Lower leg skin (tissue), 4 donors: ENCODE measurements around the gene C3orf70. TPM values are rescaled to one million over a fixed set of nuclear protein-coding genes. Genes with fewer than 3 reads are reported as not detected.

Experiments
- DNase-seq, 2 donors: peaks; one replicate each; pipeline ENCODE4 v3.0.0-alpha.2; 2019; ENCODE audit warnings: low spot score in 2 of 2
- H3K4me3 ChIP-seq: fragments of 200-600 bp; sonication (generic); 2 replicates; pipeline ENCODE4 v1.5.1; 2017; ENCODE audit warnings: mild to moderate bottlenecking, low read depth; ENCODE audit not compliant: poor library complexity, severe bottlenecking
- POLR2A ChIP-seq, 2 donors: fragments of 450-650 bp; IDR thresholded peaks; one replicate each; pipeline ENCODE4 v1.6.1; 2016 to 2017; ENCODE audit warnings: antibody characterized with exemption in 2 of 2, mild to moderate bottlenecking in 1 of 2, moderate library complexity in 1 of 2
- WGBS, 2 donors: methylation state at CpG; one replicate each; pipeline ENCODE4 v1.1.5; 2018; 5-methylcytosine and 5-hydroxymethylcytosine counted together
- intact Hi-C: fragments of 100-400 bp; cut with DNase I; formaldehyde crosslinking; loops from one replicate; pipeline ENCODE4 v1.15.0; 2023; ENCODE audit warnings: low total_unique reads
- total RNA-seq, 4 donors: library from RNA; depleted of rRNA; stranded (reverse); fragments of >200 nt; gene quantifications; one replicate each; pipeline ENCODE4 v1.1.0, GENCODE V29; 2016
- TF ChIP-seq, protein P1 (sequence below), 3 donors: fragments of 450-650 bp; IDR thresholded peaks; one replicate each; pipeline ENCODE4 v1.5.1; 2016; ENCODE audit warnings: antibody characterized with exemption in 3 of 3, mild to moderate bottlenecking in 3 of 3, moderate library complexity in 2 of 3

Gene C3orf70
- total RNA-seq, 4 donors from 2014 or later = 0.84 to 5.5 (median 4.3) TPM

DNA sequence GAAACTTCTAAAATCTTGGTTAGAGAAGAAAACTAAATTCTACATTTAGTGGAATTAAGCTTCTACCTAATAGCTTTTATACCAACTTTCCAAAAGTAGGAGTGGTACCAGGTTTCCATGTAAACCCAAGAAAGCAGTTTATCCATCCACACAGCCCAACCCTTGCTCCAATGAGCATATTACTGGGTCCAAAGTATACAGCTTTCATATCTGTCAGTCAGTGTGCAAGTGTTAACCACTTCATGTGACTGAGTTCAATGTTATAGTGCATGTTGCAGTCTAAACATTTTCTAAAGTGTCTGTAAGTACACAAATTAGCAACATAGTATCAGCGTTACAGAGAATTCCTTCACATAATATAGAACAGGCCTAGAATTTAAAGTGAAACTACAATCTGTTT, 73.2 kb downstream of the C3orf70 start:
- TF ChIP-seq, protein P1, sequence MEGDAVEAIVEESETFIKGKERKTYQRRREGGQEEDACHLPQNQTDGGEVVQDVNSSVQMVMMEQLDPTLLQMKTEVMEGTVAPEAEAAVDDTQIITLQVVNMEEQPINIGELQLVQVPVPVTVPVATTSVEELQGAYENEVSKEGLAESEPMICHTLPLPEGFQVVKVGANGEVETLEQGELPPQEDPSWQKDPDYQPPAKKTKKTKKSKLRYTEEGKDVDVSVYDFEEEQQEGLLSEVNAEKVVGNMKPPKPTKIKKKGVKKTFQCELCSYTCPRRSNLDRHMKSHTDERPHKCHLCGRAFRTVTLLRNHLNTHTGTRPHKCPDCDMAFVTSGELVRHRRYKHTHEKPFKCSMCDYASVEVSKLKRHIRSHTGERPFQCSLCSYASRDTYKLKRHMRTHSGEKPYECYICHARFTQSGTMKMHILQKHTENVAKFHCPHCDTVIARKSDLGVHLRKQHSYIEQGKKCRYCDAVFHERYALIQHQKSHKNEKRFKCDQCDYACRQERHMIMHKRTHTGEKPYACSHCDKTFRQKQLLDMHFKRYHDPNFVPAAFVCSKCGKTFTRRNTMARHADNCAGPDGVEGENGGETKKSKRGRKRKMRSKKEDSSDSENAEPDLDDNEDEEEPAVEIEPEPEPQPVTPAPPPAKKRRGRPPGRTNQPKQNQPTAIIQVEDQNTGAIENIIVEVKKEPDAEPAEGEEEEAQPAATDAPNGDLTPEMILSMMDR (IDR thresholded peaks at IDR 0.05) = no peak
- no peak for TF ChIP-seq POLR2A (IDR thresholded peaks at IDR 0.05)
- H3K4me3 ChIP-seq = no peak overlapping the region
- 71 to 88% methylated on average over 1 of the region's 1 CpG for WGBS, 2 donors
- DNase-seq = no peak
- intact Hi-C loops = no loop called here

DNA sequence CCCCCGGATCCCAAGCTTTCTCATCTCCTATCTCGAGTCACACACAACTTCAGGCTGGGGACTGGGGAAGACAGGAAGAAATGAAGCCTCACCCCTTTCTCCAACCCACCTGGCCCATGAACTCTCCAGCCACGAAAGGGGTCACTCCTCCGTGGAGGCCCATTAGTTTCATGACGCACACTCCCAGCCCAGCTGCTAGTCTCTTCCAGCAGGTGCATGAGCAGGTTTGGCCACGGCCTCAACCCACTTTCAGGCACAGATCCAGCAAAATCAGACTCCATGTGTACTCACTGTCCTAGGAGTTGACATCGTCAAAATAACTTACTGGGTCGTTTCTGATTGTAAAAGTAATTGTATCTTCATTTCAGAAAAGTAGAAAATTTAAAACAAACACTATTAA, 76.6 kb downstream of the C3orf70 start:
- WGBS, 2 donors = 69 to 86% methylated on average over 8 of the region's 8 CpGs
- no peak overlapping the region for H3K4me3 ChIP-seq
- no peak for TF ChIP-seq POLR2A (IDR thresholded peaks at IDR 0.05)
- TF ChIP-seq, protein P1 (IDR thresholded peaks at IDR 0.05) = no peak

DNA sequence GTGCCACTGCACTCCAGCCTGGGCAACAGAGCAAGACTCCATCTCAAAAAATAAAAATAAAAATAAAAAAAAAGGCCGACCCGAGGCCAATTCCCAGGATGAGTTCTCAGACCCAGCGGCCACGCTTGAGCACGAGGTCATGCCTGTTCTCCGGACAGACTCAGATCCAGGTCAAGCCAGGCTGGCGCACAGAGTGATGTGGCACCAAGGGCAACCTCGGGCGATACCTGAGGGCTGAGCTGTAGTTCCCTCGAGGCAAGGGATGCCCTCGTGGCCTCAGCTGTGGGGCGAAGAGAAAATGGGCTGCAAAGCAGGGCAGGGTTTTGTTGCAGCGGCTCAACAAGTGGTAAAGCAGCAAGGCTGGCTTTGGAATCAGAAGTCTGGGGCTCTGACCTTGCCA, 77.3 kb downstream of the C3orf70 start:
- H3K4me3 ChIP-seq = no peak overlapping the region
- intact Hi-C loops = no loop called here
- 89 to 92% methylated on average over 13 of the region's 13 CpGs for WGBS, 2 donors
- no peak for TF ChIP-seq POLR2A (IDR thresholded peaks at IDR 0.05)
- TF ChIP-seq, protein P1 (IDR thresholded peaks at IDR 0.05) = no peak
- DNase-seq = no peak

More for the DNA sequence above, 76.6 kb downstream of the C3orf70 start:
- intact Hi-C loops = no loop called here
- DNase-seq = no peak

DNA sequence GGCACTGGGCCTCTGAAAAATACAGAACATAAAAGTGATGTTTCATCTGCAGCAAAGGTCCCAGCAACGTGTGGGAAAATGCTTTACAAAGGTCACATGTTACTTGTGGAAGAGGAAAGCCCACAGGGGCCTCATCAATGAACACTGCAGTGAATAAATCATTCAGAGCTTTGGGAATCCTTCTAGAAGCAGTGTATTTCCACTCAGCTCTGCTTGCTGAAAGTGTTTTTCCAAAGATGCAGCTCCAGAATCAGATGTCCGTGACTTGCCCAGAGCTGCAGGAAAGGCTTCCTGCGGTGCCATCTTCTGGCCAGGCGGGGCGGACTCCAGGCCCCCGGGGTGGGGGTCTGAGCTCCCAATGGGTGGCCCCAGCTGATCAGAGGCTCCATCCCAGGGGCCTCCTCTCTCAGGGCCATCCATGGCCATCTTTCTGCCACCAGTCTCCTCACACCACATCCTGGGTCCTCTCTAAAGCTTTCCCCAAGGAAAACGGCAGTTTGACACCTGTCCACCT, 81.5 kb downstream of the C3orf70 start:
- WGBS, 2 donors = 64 to 65% methylated on average over 7 of the region's 7 CpGs
- TF ChIP-seq POLR2A (IDR thresholded peaks at IDR 0.05) = no peak
- TF ChIP-seq, protein P1 (IDR thresholded peaks at IDR 0.05) = no peak
- H3K4me3 ChIP-seq = no peak overlapping the region
- no peak for DNase-seq
- intact Hi-C loops = no loop called here

DNA sequence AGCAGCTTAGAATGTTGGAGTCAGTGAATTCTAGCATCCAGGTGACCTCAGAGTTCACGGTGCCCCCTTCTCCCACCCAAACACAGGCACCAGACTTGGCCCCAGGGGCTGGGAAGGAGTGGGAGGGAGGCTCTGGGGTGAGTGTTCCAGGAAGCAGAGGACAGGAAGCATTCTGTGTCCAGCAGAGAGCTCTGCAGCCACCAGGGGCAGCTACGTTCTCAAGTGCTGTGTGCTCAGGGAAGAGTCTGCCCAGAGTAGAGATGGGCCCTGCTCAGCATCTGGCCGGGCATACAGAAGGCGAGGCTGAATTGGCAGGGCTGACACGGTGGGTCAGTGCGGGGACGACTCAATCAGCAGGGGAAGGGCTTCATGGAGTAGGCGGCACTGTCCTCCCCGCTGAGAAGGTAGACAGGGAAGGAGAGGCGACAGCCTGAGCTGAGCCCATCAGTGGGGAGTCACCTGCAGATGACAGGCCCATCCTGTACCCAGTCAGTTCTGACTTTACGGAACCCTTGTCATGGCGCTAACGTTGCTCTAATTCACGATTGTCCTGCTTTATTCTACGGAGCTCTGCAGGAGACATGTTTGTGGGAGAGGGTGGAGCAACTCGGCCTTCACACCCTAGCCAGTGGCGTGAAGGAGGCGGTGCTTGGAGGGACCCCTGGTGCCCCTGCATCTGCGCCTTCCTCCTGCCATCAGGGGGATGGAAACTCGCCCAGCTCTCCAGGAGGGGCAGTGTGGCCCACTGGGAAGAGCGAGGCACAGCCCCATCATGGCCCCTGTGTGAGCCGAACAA, 82.2 kb downstream of the C3orf70 start:
- WGBS, 2 donors = 77 to 83% methylated on average over 22 of the region's 22 CpGs
- intact Hi-C loops = no loop called here
- H3K4me3 ChIP-seq = no peak overlapping the region
- TF ChIP-seq POLR2A (IDR thresholded peaks at IDR 0.05) = no peak
- TF ChIP-seq, protein P1 (IDR thresholded peaks at IDR 0.05) = no peak
- no peak for DNase-seq
